CD4-positive, alpha-beta T cell (primary cell): ENCODE results near the gene CNRIP1. TPM values are rescaled to one million over a fixed set of nuclear protein-coding genes. Genes with fewer than 3 reads are reported as not detected.

ENCODE experiments used
- ATAC-seq: fragments of 200-7000 bp; cut with Tn5 transposase; one replicate; pipeline ENCODE4 v1.10.0; 2022; ENCODE audit warnings: mild to moderate bottlenecking; ENCODE audit not compliant: poor library complexity
- CTCF ChIA-PET: fragments of 350-600 bp; sonication (Branson Sonifier 250); formaldehyde crosslinking; loops from one replicate; lab custom pipeline; 2021; ENCODE audit warnings: antibody characterized with exemption, inconsistent platforms; lab: Charles Lee
- POLR2A ChIA-PET: fragments of 350-600 bp; sonication (Branson Sonifier 250); formaldehyde crosslinking; loops from one replicate; lab custom pipeline; 2021; ENCODE audit warnings: antibody characterized with exemption, inconsistent platforms; lab: Charles Lee
- DNase-seq, 14 experiments: peaks; one replicate each; pipeline ENCODE4 v3.0.0-alpha.2; 2013 to 2020; ENCODE audit warnings: mixed read lengths in 2 of 14
- H3K27ac ChIP-seq, 2 donors: one replicate each; pipeline versions ENCODE4 v1.5.1 to v1.7.0; 2013; ENCODE audit warnings: low read length in 2 of 2, low read depth in 1 of 2, mild to moderate bottlenecking in 1 of 2
- H3K27me3 ChIP-seq, 2 experiments: 1 replicate in 1 of 2; 2 replicates in 1 of 2; pipeline versions ENCODE4 v1.6.1 to v1.7.0; 2013; ENCODE audit warnings: low read length in 2 of 2, control low read depth in 1 of 2, mild to moderate bottlenecking in 1 of 2, moderate library complexity in 1 of 2; ENCODE audit not compliant: insufficient read depth in 2 of 2, control insufficient read depth in 1 of 2
- H3K36me3 ChIP-seq: one replicate; pipeline ENCODE4 v1.6.1; 2013; ENCODE audit warnings: low read length, control low read depth; ENCODE audit not compliant: insufficient read depth
- H3K4me1 ChIP-seq: one replicate; pipeline ENCODE4 v1.6.1; 2013; ENCODE audit warnings: low read length, control low read depth; ENCODE audit not compliant: insufficient read depth
- H3K4me3 ChIP-seq: one replicate; pipeline ENCODE4 v1.5.1; 2013; ENCODE audit warnings: mild to moderate bottlenecking, low read length, moderate library complexity
- H3K9me3 ChIP-seq, 2 experiments: 1 replicate in 1 of 2; 2 replicates in 1 of 2; pipeline versions ENCODE4 v1.6.1 to v1.7.0; 2013; ENCODE audit warnings: low read length in 2 of 2, mild to moderate bottlenecking in 2 of 2, control low read depth in 1 of 2, moderate library complexity in 1 of 2; ENCODE audit not compliant: control insufficient read depth in 1 of 2, insufficient read depth in 1 of 2
- H3K27ac Mint-ChIP-seq: one replicate; pipeline ENCODE4 v1.8.0; 2020; ENCODE audit warnings: mixed read lengths
- H3K27me3 Mint-ChIP-seq: one replicate; pipeline ENCODE4 v1.8.0; 2021; ENCODE audit warnings: mixed read lengths
- H3K36me3 Mint-ChIP-seq: one replicate; pipeline ENCODE4 v1.8.0; 2021; ENCODE audit warnings: low read depth, mixed read lengths
- H3K4me1 Mint-ChIP-seq: one replicate; pipeline ENCODE4 v1.8.0; 2021; ENCODE audit warnings: low read depth, mixed read lengths
- H3K4me3 Mint-ChIP-seq: one replicate; pipeline ENCODE4 v1.8.0; 2020; ENCODE audit warnings: mild to moderate bottlenecking, mixed read lengths
- H3K9me3 Mint-ChIP-seq: one replicate; pipeline ENCODE4 v1.8.0; 2020; ENCODE audit warnings: mixed read lengths
- intact Hi-C, 2 experiments: fragments of 100-400 bp; cut with DNase I in 1 of 2; cut with micrococcal nuclease in 1 of 2; formaldehyde crosslinking; loops; one replicate each; pipeline versions ENCODE4 v1.15.1 to v1.9.0; 2023 to 2025; cut with DNase I, micrococcal nuclease
- polyA plus RNA-seq, 2 donors: library from polyadenylated mRNA; unstranded; fragments of 120-200 nt; gene quantifications; one replicate each; pipeline ENCODE4 v1.2.1, GENCODE V29; 2013
- total RNA-seq, 174 experiments: library from RNA in 2 of 174; stranded (reverse) in 2 of 174; gene quantifications; one replicate each; pipeline ENCODE4 v1.2.3 and lab custom pipeline; 2021 to 2026
- TF ChIP-seq, protein P1 (sequence below): fragments of 200-600 bp; IDR thresholded peaks from one replicate; pipeline ENCODE4 v1.8.0; 2022; ENCODE audit warnings: antibody characterized with exemption, mild to moderate bottlenecking

The CNRIP1 gene, protein sequence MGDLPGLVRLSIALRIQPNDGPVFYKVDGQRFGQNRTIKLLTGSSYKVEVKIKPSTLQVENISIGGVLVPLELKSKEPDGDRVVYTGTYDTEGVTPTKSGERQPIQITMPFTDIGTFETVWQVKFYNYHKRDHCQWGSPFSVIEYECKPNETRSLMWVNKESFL
- not detected for total RNA-seq
- polyA plus RNA-seq (2013, experiment 1 of 2): 0.15 TPM
- polyA plus RNA-seq (2013, experiment 2 of 2): 0.44 TPM
- total RNA-seq (lab: John Stamatoyannopoulos, UW): 0 to 2.5 (median 0.27) reads per million in 172 experiments

DNA sequence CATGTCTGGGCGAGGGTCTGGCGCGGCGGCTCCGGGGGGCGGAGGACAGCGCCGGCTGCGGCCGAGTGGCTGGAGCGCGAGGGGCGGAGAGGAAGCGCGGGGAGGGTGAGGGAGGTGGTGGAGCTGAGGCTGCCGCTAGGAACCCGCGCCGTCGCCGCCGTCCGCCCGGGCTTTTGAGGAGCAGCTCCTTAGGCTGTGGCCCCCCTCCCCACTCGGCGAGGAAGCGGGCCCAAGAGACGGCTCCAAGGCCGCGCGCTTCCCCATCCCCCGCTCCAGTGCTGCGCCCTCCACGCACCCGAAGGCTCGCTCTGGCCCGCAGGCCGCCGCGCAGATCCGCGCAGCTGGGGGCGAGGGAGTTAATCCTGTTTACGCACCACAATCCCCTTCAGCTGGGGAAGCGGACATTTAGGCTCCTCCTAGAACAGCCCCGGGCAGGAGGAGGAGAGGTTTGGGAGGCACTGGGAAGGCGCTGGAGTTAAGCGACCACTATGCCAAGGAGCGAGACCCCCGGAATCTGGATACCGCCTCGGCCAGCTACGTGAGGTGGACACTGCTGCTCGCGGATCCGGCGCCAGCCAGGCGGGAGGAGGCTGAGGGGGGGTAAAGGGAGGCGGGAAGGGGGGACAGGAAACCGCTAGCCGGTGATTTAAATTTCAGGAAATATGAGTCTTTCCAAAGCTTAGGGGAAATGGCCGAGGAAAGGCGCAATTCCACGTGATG is at the start of gene CNRIP1:
CNRIP1 (minus strand) TSS at position 552 of the 720 bp plus-strand sequence; CDS start at position 3, 549 bp downstream.
- peaks cover 86% of the 10 kb centered on the region for H3K27me3 Mint-ChIP-seq

DNA sequence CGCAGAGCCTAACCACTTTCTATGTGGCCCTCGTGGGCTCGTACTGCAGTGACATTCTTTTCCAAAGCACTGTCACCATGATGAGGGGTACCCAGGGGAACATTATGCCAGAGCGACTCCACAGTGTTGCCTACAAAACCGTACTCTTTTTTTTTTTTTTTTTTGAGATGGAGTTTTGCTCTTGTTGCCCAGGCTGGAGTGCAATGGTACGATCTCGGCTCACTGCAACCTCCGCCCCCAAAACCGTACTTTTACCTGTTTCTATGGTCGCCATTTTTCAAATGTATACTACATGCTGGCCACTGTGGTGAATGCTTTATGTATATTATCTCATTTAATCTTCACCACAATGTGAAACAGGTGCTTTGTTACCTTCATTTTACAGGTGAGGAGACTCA is 49.6 kb upstream of the CNRIP1 start:
- no peaks in the 10 kb centered on the region for H3K4me1 Mint-ChIP-seq
- no peaks in the 10 kb centered on the region for H3K36me3 Mint-ChIP-seq
- no peak overlapping the region for H3K4me3 Mint-ChIP-seq
- peaks cover 5% of the 10 kb centered on the region for H3K27me3 Mint-ChIP-seq
- no peak for DNase-seq
- intact Hi-C loops: no loop called here
- CTCF ChIA-PET: no interaction called here
- Histone ChIP-seq H3K9me3 (peaks cover 0 to 5% of the 10 kb centered on the region in 2 experiments), H3K4me1 (peaks cover 19% of the 10 kb centered on the region), H3K27me3 (no peaks in the 10 kb centered on the region), H3K36me3 (no peaks in the 10 kb centered on the region), H3K4me3 (no peak overlapping the region), H3K27ac (no peak overlapping the region)
- no peak overlapping the region for H3K27ac Mint-ChIP-seq
- no peaks in the 10 kb centered on the region for H3K9me3 Mint-ChIP-seq
- POLR2A ChIA-PET: no interaction called here
- ATAC-seq: no peak
- TF ChIP-seq, protein P1, sequence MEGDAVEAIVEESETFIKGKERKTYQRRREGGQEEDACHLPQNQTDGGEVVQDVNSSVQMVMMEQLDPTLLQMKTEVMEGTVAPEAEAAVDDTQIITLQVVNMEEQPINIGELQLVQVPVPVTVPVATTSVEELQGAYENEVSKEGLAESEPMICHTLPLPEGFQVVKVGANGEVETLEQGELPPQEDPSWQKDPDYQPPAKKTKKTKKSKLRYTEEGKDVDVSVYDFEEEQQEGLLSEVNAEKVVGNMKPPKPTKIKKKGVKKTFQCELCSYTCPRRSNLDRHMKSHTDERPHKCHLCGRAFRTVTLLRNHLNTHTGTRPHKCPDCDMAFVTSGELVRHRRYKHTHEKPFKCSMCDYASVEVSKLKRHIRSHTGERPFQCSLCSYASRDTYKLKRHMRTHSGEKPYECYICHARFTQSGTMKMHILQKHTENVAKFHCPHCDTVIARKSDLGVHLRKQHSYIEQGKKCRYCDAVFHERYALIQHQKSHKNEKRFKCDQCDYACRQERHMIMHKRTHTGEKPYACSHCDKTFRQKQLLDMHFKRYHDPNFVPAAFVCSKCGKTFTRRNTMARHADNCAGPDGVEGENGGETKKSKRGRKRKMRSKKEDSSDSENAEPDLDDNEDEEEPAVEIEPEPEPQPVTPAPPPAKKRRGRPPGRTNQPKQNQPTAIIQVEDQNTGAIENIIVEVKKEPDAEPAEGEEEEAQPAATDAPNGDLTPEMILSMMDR: no peak

More for the DNA sequence above, at the start of gene CNRIP1:
- CTCF ChIA-PET: interaction anchor here (1.0 kb wide), 1 partner anchor 25 kb away, joined by 3 read pairs; no protein-coding TSS in a partner anchor
- Mint-ChIP-seq H3K27ac (no peak within 1 kb of the TSS), H3K4me1 (peaks cover 13% of the 10 kb centered on the region), H3K9me3 (no peaks in the 10 kb centered on the region), H3K4me3 (peak within 1 kb of the TSS; percentile 79), H3K36me3 (no peaks in the 10 kb centered on the region)
- Histone ChIP-seq H3K4me3 (peak within 1 kb of the TSS; percentile 43), H3K4me1 (peaks cover 16% of the 10 kb centered on the region), H3K27me3 (peaks cover 28 to 78% of the 10 kb centered on the region in 2 experiments), H3K36me3 (no peaks in the 10 kb centered on the region), H3K9me3 (peaks cover 1 to 13% of the 10 kb centered on the region in 2 experiments), H3K27ac (no peak within 1 kb of the TSS)
- TF ChIP-seq, protein P1: no peak
- intact Hi-C loops: no loop called here
- DNase-seq (peak in 3 of 14 experiments; percentile 6 to 19 (median 10)), ATAC-seq (no peak)
- POLR2A ChIA-PET: no interaction called here

DNA sequence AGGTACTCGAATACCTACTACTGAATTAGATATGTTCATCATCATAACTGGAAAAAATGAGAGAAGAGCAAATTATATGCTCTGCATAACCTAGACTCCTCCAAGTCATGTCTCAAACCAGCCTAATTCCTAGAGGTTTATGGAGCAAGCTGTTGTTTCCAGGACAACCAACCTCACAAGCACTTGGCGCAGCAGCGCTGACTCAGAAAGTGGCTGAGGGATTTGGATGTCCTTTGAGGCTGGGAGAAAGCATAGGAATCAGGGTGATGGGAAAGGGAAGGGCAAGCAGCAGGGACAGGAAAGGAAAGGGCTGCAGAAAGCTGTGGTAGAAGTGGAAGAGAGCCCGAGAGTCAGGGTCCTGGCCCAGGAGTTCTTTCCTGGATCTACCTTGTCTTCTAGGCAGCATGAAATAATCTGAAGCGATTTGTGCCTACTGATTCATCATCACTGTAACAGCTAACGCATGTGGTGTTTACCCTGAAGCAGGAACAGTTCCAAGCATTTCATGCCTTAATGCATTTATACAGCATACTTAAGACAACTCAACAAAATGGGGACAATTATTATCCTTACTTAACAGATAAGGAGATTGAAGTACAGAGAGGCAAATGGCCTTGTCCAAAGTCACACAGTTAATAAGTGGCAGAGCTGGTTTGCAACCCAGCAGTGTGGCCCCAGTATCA is 49.0 kb upstream of the CNRIP1 start:
- Mint-ChIP-seq H3K27me3 (peaks cover 10% of the 10 kb centered on the region), H3K9me3 (no peaks in the 10 kb centered on the region), H3K27ac (no peak overlapping the region), H3K4me3 (no peak overlapping the region), H3K4me1 (no peaks in the 10 kb centered on the region), H3K36me3 (no peaks in the 10 kb centered on the region)
- no peaks in the 10 kb centered on the region for H3K27me3 ChIP-seq
- TF ChIP-seq, protein P1: no peak
- H3K9me3 ChIP-seq: peaks cover 0 to 5% of the 10 kb centered on the region in 2 experiments
- intact Hi-C loops: no loop called here
- no peak overlapping the region for H3K27ac ChIP-seq
- H3K4me1 ChIP-seq: peaks cover 19% of the 10 kb centered on the region
- ChIA-PET POLR2A (no interaction called here), CTCF (no interaction called here)
- ATAC-seq: no peak
- DNase-seq: no peak
- H3K36me3 ChIP-seq: no peaks in the 10 kb centered on the region
- H3K4me3 ChIP-seq: no peak overlapping the region
